HEK293 (cell line): ENCODE measurements around the gene ADGRB3.

ENCODE experiments used
- CTCF ChIA-PET: fragments of 350-600 bp; formaldehyde crosslinking; extraction: SDS; loops from one replicate; lab custom pipeline; 2021; ENCODE audit warnings: antibody characterized with exemption; lab: Yijun Ruan, JAX
- POLR2A ChIA-PET: fragments of 300-600 bp; formaldehyde crosslinking; extraction: SDS; loops from one replicate; lab custom pipeline; 2020; ENCODE audit warnings: antibody characterized with exemption, inconsistent platforms; lab: Yijun Ruan, JAX
- H3K27ac ChIP-seq: fragments of 200-500 bp; sonication (Bioruptor generic); 2 replicates; pipeline ENCODE4 v1.5.1; 2014; ENCODE audit warnings: low read depth, low read length, control low read depth, inconsistent platforms; ENCODE audit errors: extremely low read depth
- H3K36me3 ChIP-seq, 2 experiments: fragments of 200-500 bp in 1 of 2; sonication (Bioruptor generic) in 1 of 2; 1 replicate in 1 of 2; 2 replicates in 1 of 2; pipeline ENCODE4 v1.5.1; 2014 to 2017; ENCODE audit warnings: inconsistent platforms in 2 of 2, low read length in 2 of 2; ENCODE audit not compliant: control insufficient read depth in 2 of 2, insufficient read depth in 1 of 2
- H3K4me1 ChIP-seq: fragments of 200-500 bp; sonication (Bioruptor generic); 2 replicates; pipeline ENCODE4 v1.5.1; 2014; ENCODE audit warnings: mild to moderate bottlenecking, low read length, inconsistent platforms; ENCODE audit not compliant: control insufficient read depth, insufficient read depth
- H3K4me3 ChIP-seq: 2 replicates; pipeline ENCODE4 v1.5.1; 2011; ENCODE audit warnings: low read depth, mild to moderate bottlenecking, control low read depth, low read length, moderate library complexity
- H3K9me3 ChIP-seq: fragments of 200-500 bp; sonication (Bioruptor generic); 2 replicates; pipeline ENCODE4 v1.5.1; 2014; ENCODE audit warnings: low read depth, low read length, inconsistent platforms; ENCODE audit not compliant: control insufficient read depth, insufficient read depth
- AEBP2 ChIP-seq: fragments of 450-650 bp; formaldehyde crosslinking; IDR thresholded peaks from 2 replicates; pipeline ENCODE4 v1.5.1; 2016; ENCODE audit warnings: missing biosample characterization, missing genetic modification characterization, borderline replicate concordance
- KLF10 ChIP-seq: fragments of 450-650 bp; IDR thresholded peaks from 2 replicates; pipeline ENCODE4 v1.5.1; 2018; ENCODE audit warnings: missing biosample characterization, mild to moderate bottlenecking, missing genetic modification characterization
- SCRT1 ChIP-seq: fragments of 450-650 bp; formaldehyde crosslinking; IDR thresholded peaks from 2 replicates; pipeline ENCODE4 v1.5.1; 2016; ENCODE audit warnings: missing biosample characterization, missing genetic modification characterization, borderline replicate concordance
- SP7 ChIP-seq: fragments of 450-650 bp; formaldehyde crosslinking; IDR thresholded peaks from 2 replicates; pipeline ENCODE4 v1.5.1; 2016; ENCODE audit warnings: missing biosample characterization, missing genetic modification characterization
- TRIM28 ChIP-seq: IDR thresholded peaks from 2 replicates; pipeline ENCODE4 v1.6.1; 2011; ENCODE audit warnings: low read length, control low read depth, borderline replicate concordance
- ZBTB7A ChIP-seq: fragments of 450-650 bp; formaldehyde crosslinking; IDR thresholded peaks from 2 replicates; pipeline ENCODE4 v1.5.1; 2016; ENCODE audit warnings: low read depth, missing biosample characterization, missing genetic modification characterization
- ZBTB8A ChIP-seq: fragments of 450-650 bp; formaldehyde crosslinking; IDR thresholded peaks from 2 replicates; pipeline ENCODE4 v1.5.1; 2016; ENCODE audit warnings: missing biosample characterization, missing genetic modification characterization
- ZFP41 ChIP-seq: fragments of 450-650 bp; formaldehyde crosslinking; IDR thresholded peaks from 2 replicates; pipeline ENCODE4 v1.5.1; 2016; ENCODE audit warnings: missing biosample characterization, missing genetic modification characterization, borderline replicate concordance
- ZNF138 ChIP-seq: fragments of 450-650 bp; formaldehyde crosslinking; IDR thresholded peaks from 2 replicates; pipeline ENCODE4 v1.5.1; 2016; ENCODE audit warnings: missing biosample characterization, missing genetic modification characterization, borderline replicate concordance
- ZNF146 ChIP-seq: fragments of 450-650 bp; formaldehyde crosslinking; IDR thresholded peaks from 2 replicates; pipeline ENCODE4 v1.5.1; 2016; ENCODE audit warnings: missing biosample characterization, missing genetic modification characterization
- ZNF23 ChIP-seq: fragments of 450-650 bp; formaldehyde crosslinking; IDR thresholded peaks from 2 replicates; pipeline ENCODE4 v1.5.1; 2016; ENCODE audit warnings: missing biosample characterization, missing genetic modification characterization, borderline replicate concordance
- ZNF302 ChIP-seq: fragments of 450-650 bp; formaldehyde crosslinking; IDR thresholded peaks from 2 replicates; pipeline ENCODE4 v1.5.1; 2016; ENCODE audit warnings: missing biosample characterization, missing genetic modification characterization, low read depth
- ZNF549 ChIP-seq: fragments of 450-650 bp; IDR thresholded peaks from 2 replicates; pipeline ENCODE4 v1.5.1; 2018; ENCODE audit warnings: missing biosample characterization, missing genetic modification characterization, mild to moderate bottlenecking, inconsistent platforms, moderate library complexity
- ZNF561 ChIP-seq: fragments of 450-650 bp; IDR thresholded peaks from 2 replicates; pipeline ENCODE4 v1.5.1; 2018; ENCODE audit warnings: missing biosample characterization, missing genetic modification characterization, borderline replicate concordance
- ZNF626 ChIP-seq: fragments of 450-650 bp; sonication (Bioruptor Pico); formaldehyde crosslinking; IDR thresholded peaks from 2 replicates; pipeline ENCODE4 v1.5.1; 2018; ENCODE audit warnings: missing biosample characterization, missing genetic modification characterization, inconsistent platforms
- ZNF639 ChIP-seq: fragments of 450-650 bp; formaldehyde crosslinking; IDR thresholded peaks from 2 replicates; pipeline ENCODE4 v1.5.1; 2016; ENCODE audit warnings: missing biosample characterization, missing genetic modification characterization
- ZNF837 ChIP-seq: fragments of 450-650 bp; formaldehyde crosslinking; IDR thresholded peaks from 2 replicates; pipeline ENCODE4 v1.5.1; 2016; ENCODE audit warnings: missing biosample characterization, missing genetic modification characterization
- TF ChIP-seq, protein P1 (sequence below): fragments of 450-650 bp; formaldehyde crosslinking; IDR thresholded peaks from 2 replicates; pipeline ENCODE4 v1.5.1; 2016; ENCODE audit warnings: missing biosample characterization, missing genetic modification characterization
- TF ChIP-seq, protein P2 (sequence below): fragments of 450-650 bp; formaldehyde crosslinking; IDR thresholded peaks from 2 replicates; pipeline ENCODE4 v1.5.1; 2016; ENCODE audit warnings: missing biosample characterization, missing genetic modification characterization, borderline replicate concordance
- TF ChIP-seq, protein P3 (sequence below): fragments of 450-650 bp; formaldehyde crosslinking; IDR thresholded peaks from 2 replicates; pipeline ENCODE4; 2016; ENCODE audit warnings: missing biosample characterization, missing genetic modification characterization
- TF ChIP-seq, protein P4 (sequence below): fragments of 450-650 bp; formaldehyde crosslinking; IDR thresholded peaks from 2 replicates; pipeline ENCODE4 v1.5.1; 2016; ENCODE audit warnings: missing biosample characterization, missing genetic modification characterization

ADGRB3 gene

GRCh38 chr6:68826501-68826900 is 191.4 kb downstream of the ADGRB3 start:
- no peak overlapping the region for H3K4me3 ChIP-seq
- H3K4me1 ChIP-seq, result no peaks in the 10 kb centered on the region
- H3K36me3 ChIP-seq, result no peaks in the 10 kb centered on the region
- CTCF ChIA-PET, result no interaction called here
- H3K27ac ChIP-seq, result no peak overlapping the region
- no peaks in the 10 kb centered on the region for H3K9me3 ChIP-seq
- TF ChIP-seq ZNF549 (tag by site-specific recombination) (no peak), ZFP41 (tag by site-specific recombination) (no peak), ZNF626 (no peak), ZNF561 (tag by site-specific recombination) (no peak), TRIM28 (no peak), ZNF639 (tag by site-specific recombination) (no peak), ZBTB7A (tag by site-specific recombination) (no peak), ZNF302 (no peak), ZNF23 (no peak), SP7 (tag by site-specific recombination) (no peak), KLF10 (tag by site-specific recombination) (no peak)
- TF ChIP-seq, protein P1, sequence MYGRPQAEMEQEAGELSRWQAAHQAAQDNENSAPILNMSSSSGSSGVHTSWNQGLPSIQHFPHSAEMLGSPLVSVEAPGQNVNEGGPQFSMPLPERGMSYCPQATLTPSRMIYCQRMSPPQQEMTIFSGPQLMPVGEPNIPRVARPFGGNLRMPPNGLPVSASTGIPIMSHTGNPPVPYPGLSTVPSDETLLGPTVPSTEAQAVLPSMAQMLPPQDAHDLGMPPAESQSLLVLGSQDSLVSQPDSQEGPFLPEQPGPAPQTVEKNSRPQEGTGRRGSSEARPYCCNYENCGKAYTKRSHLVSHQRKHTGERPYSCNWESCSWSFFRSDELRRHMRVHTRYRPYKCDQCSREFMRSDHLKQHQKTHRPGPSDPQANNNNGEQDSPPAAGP (tag by site-specific recombination), result no peak
- TF ChIP-seq, protein P2, sequence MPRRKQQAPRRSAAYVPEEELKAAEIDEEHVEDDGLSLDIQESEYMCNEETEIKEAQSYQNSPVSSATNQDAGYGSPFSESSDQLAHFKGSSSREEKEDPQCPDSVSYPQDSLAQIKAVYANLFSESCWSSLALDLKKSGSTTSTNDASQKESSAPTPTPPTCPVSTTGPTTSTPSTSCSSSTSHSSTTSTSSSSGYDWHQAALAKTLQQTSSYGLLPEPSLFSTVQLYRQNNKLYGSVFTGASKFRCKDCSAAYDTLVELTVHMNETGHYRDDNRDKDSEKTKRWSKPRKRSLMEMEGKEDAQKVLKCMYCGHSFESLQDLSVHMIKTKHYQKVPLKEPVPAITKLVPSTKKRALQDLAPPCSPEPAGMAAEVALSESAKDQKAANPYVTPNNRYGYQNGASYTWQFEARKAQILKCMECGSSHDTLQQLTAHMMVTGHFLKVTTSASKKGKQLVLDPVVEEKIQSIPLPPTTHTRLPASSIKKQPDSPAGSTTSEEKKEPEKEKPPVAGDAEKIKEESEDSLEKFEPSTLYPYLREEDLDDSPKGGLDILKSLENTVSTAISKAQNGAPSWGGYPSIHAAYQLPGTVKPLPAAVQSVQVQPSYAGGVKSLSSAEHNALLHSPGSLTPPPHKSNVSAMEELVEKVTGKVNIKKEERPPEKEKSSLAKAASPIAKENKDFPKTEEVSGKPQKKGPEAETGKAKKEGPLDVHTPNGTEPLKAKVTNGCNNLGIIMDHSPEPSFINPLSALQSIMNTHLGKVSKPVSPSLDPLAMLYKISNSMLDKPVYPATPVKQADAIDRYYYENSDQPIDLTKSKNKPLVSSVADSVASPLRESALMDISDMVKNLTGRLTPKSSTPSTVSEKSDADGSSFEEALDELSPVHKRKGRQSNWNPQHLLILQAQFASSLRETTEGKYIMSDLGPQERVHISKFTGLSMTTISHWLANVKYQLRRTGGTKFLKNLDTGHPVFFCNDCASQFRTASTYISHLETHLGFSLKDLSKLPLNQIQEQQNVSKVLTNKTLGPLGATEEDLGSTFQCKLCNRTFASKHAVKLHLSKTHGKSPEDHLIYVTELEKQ, result no peak
- TF ChIP-seq, protein P3, sequence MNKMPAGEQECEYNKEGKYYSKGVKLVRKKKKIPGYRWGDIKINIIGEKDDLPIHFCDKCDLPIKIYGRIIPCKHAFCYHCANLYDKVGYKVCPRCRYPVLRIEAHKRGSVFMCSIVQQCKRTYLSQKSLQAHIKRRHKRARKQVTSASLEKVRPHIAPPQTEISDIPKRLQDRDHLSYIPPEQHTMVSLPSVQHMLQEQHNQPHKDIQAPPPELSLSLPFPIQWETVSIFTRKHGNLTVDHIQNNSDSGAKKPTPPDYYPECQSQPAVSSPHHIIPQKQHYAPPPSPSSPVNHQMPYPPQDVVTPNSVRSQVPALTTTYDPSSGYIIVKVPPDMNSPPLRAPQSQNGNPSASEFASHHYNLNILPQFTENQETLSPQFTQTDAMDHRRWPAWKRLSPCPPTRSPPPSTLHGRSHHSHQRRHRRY (tag by site-specific recombination), result no peak
- TF ChIP-seq, all 188 proteins: peak for 0
- POLR2A ChIA-PET, result no interaction called here

GRCh38 chr6:68834551-68834950 is 199.5 kb downstream of the ADGRB3 start:
- Histone ChIP-seq H3K4me1 (no peaks in the 10 kb centered on the region), H3K36me3 (no peaks in the 10 kb centered on the region), H3K27ac (no peak overlapping the region), H3K4me3 (no peak overlapping the region), H3K9me3 (no peaks in the 10 kb centered on the region)
- TF ChIP-seq ZNF138 (tag by site-specific recombination) (no peak), ZBTB8A (tag by site-specific recombination) (no peak), SCRT1 (tag by site-specific recombination) (no peak), ZNF626 (no peak), ZNF837 (tag by site-specific recombination) (no peak), AEBP2 (tag by site-specific recombination) (no peak), ZNF146 (tag by site-specific recombination) (no peak)
- TF ChIP-seq, protein P4, sequence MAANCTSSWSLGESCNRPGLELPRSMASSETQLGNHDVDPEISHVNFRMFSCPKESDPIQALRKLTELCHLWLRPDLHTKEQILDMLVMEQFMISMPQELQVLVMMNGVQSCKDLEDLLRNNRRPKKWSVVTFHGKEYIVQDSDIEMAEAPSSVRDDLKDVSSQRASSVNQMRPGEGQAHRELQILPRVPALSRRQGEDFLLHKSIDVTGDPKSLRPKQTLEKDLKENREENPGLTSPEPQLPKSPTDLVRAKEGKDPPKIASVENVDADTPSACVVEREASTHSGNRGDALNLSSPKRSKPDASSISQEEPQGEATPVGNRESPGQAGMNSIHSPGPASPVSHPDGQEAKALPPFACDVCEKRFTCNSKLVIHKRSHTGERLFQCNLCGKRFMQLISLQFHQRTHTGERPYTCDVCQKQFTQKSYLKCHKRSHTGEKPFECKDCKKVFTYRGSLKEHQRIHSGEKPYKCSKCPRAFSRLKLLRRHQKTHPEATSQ, result no peak
- ChIA-PET CTCF (no interaction called here), POLR2A (no interaction called here)
